Neural progenitor cell (in vitro differentiated cells): ENCODE measurements around the gene ABAT. TPM values are rescaled to one million over a fixed set of nuclear protein-coding genes. Genes with fewer than 3 reads are reported as not detected.

ENCODE experiments used
- DNase-seq: peaks from one replicate; pipeline ENCODE4 v3.0.0-alpha.2; 2016; ENCODE audit warnings: low spot score
- H2AFZ ChIP-seq: fragments of 200-600 bp; sonication (generic); replicated peaks from 2 replicates; pipeline ENCODE4 v1.6.1; 2016; ENCODE audit warnings: antibody characterized with exemption
- H3F3A ChIP-seq: fragments of 200-600 bp; sonication (generic); 2 replicates; pipeline ENCODE4 v1.6.1; 2016; ENCODE audit warnings: antibody characterized with exemption, low read depth
- H3K27ac ChIP-seq: fragments of 200-600 bp; sonication (generic); 2 replicates; pipeline ENCODE4 v1.5.1; 2016; ENCODE audit warnings: mild to moderate bottlenecking
- H3K27me3 ChIP-seq: fragments of 200-600 bp; sonication (generic); 2 replicates; pipeline ENCODE4 v1.6.1; 2016; ENCODE audit warnings: mild to moderate bottlenecking, moderate library complexity
- H3K36me3 ChIP-seq: fragments of 200-600 bp; sonication (generic); 2 replicates; pipeline ENCODE4 v1.5.1; 2016
- H3K4me1 ChIP-seq: fragments of 200-600 bp; sonication (generic); 2 replicates; pipeline ENCODE4 v1.6.1; 2016; ENCODE audit warnings: mixed run types
- H3K4me2 ChIP-seq: fragments of 200-600 bp; sonication (generic); 2 replicates; pipeline ENCODE4 v1.6.1; 2016
- H3K4me3 ChIP-seq: fragments of 200-600 bp; sonication (generic); 2 replicates; pipeline ENCODE4 v1.5.1; 2016
- H3K79me2 ChIP-seq: fragments of 200-600 bp; sonication (generic); 2 replicates; pipeline ENCODE4 v1.6.1; 2016; ENCODE audit warnings: low read depth
- H3K9ac ChIP-seq: fragments of 200-600 bp; sonication (generic); 2 replicates; pipeline ENCODE4 v1.6.1; 2016
- H3K9me3 ChIP-seq: fragments of 200-600 bp; sonication (generic); 2 replicates; pipeline ENCODE4 v1.5.1; 2016; ENCODE audit warnings: low read depth
- H4K20me1 ChIP-seq: fragments of 200-600 bp; sonication (generic); 2 replicates; pipeline ENCODE4 v1.6.1; 2016; ENCODE audit warnings: low read depth
- H3K27ac Mint-ChIP-seq: 3 replicates; pipeline ENCODE4 v1.8.0; 2021; ENCODE audit warnings: mixed read lengths
- H3K27me3 Mint-ChIP-seq: 2 replicates; pipeline ENCODE4 v1.8.0; 2022; ENCODE audit warnings: low read depth, mild to moderate bottlenecking, inconsistent platforms, moderate library complexity, mixed read lengths; ENCODE audit not compliant: insufficient read depth
- H3K36me3 Mint-ChIP-seq: 3 replicates; pipeline ENCODE4 v1.8.0; 2021; ENCODE audit warnings: mixed read lengths
- H3K4me1 Mint-ChIP-seq: 3 replicates; pipeline ENCODE4 v1.8.0; 2021; ENCODE audit warnings: mixed read lengths
- H3K4me3 Mint-ChIP-seq: 3 replicates; pipeline ENCODE4 v1.8.0; 2021; ENCODE audit warnings: mild to moderate bottlenecking, moderate library complexity, mixed read lengths
- H3K9me3 Mint-ChIP-seq: 3 replicates; pipeline ENCODE4 v1.8.0; 2020; ENCODE audit warnings: mixed read lengths
- EZH2 ChIP-seq: fragments of 200-600 bp; sonication (generic); IDR thresholded peaks from 2 replicates; pipeline ENCODE4 v1.6.1; 2017; ENCODE audit warnings: antibody characterized with exemption, mild to moderate bottlenecking, moderate library complexity
- EZH2phosphoT487 ChIP-seq: fragments of 200-600 bp; sonication (generic); IDR thresholded peaks from 2 replicates; pipeline ENCODE4 v1.6.1; 2017; ENCODE audit warnings: antibody characterized with exemption
- total RNA-seq: library from RNA; depleted of rRNA; stranded (reverse); fragments of >200 nt; gene quantifications from 2 replicates; pipeline ENCODE4 v1.2.3, GENCODE V29; 2015; ENCODE audit warnings: low replicate concordance
- TF ChIP-seq, protein P1 (sequence below): fragments of 200-600 bp; sonication (generic); IDR thresholded peaks from 2 replicates; pipeline ENCODE4 v1.5.1; 2017; ENCODE audit warnings: antibody characterized with exemption, mild to moderate bottlenecking

Gene ABAT
- total RNA-seq, 1 donor from 2014 or later: 7.3 TPM

DNA sequence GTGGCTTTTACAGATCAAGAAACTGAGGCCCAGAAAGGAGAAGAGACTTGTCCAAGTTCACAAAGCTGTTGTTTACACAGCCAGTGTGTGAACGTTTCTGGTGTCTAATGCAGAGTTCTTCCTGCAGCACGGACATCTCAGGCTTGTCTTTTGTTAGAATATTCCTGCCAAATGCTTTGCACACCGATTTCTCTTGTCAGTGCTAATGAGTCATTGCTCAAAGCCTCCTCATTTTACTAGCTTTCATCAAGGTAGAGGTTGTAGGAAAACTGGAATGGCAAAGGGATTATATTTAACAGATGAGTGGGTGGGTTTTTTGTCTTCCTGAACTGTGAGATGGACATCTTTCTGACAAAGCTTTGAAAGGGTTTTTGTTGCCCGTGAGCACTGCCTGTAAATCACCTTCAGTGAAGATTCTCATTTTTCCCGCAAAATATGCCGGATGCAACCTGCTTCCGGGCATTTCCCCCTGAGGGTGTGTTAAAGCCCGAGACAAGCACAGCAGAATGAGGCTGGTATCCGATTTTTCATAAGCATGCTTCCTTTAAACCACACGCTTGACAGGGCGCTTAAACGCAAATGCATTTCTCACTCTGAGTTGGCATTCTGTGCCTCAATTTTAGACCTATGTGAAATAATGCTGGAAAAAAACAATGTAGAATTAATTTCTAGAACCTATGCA is 137.9 kb downstream of the ABAT start:
- Histone ChIP-seq H3K4me3 (no peak overlapping the region), H3K9ac (no peak overlapping the region), H3K79me2 (no peaks in the 10 kb centered on the region), H3F3A (peaks cover 4% of the 10 kb centered on the region), H2AFZ (no peak overlapping the region), H3K4me1 (no peaks in the 10 kb centered on the region), H3K9me3 (no peaks in the 10 kb centered on the region), H3K4me2 (no peak overlapping the region), H4K20me1 (no peaks in the 10 kb centered on the region), H3K27ac (no peak overlapping the region), H3K36me3 (no peaks in the 10 kb centered on the region), H3K27me3 (no peaks in the 10 kb centered on the region)
- H3K4me1 Mint-ChIP-seq: no peaks in the 10 kb centered on the region
- no peaks in the 10 kb centered on the region for H3K27me3 Mint-ChIP-seq
- no peaks in the 10 kb centered on the region for H3K9me3 Mint-ChIP-seq
- no peak overlapping the region for H3K4me3 Mint-ChIP-seq
- no peak overlapping the region for H3K27ac Mint-ChIP-seq
- H3K36me3 Mint-ChIP-seq: peaks cover 31% of the 10 kb centered on the region
- DNase-seq: no peak
- no peak for TF ChIP-seq EZH2
- TF ChIP-seq, protein P1, sequence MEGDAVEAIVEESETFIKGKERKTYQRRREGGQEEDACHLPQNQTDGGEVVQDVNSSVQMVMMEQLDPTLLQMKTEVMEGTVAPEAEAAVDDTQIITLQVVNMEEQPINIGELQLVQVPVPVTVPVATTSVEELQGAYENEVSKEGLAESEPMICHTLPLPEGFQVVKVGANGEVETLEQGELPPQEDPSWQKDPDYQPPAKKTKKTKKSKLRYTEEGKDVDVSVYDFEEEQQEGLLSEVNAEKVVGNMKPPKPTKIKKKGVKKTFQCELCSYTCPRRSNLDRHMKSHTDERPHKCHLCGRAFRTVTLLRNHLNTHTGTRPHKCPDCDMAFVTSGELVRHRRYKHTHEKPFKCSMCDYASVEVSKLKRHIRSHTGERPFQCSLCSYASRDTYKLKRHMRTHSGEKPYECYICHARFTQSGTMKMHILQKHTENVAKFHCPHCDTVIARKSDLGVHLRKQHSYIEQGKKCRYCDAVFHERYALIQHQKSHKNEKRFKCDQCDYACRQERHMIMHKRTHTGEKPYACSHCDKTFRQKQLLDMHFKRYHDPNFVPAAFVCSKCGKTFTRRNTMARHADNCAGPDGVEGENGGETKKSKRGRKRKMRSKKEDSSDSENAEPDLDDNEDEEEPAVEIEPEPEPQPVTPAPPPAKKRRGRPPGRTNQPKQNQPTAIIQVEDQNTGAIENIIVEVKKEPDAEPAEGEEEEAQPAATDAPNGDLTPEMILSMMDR: no peak
- no peak for TF ChIP-seq EZH2phosphoT487

DNA sequence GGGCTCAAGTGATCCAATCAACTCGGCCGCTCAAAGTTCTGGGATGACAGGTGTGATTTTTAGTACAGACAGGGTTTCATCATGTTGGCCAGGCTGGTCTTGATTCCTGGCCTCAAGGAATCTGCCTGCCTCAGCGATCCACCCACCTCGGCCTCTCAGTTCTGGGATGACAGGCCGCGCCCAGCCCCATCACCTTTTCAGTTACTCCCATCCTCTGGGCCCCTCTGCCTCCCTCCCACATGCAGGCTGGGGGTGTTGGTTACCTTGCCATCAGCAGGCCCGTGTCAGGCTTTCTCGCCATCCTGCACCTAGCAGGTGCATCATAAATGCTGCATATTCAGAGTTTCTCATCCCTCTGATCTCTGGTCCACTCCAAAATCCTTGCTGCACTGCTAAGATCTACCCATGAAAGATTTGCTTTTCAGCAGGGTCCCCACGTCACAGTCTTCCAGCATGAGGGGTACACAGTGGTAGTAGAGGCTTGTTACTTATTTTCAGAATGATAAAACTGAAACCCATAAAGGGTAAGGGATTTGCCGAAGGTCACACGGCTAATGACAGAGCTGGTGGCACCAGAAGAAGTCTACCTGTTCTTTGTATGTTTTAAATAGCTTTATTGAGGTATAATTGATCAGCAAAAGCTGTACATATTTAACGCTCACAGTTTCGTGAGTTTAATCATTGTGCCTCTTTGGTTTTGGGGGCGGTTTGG is 139.8 kb downstream of the ABAT start:
- Mint-ChIP-seq H3K27ac (no peak overlapping the region), H3K36me3 (peaks cover 32% of the 10 kb centered on the region), H3K27me3 (no peaks in the 10 kb centered on the region), H3K9me3 (no peaks in the 10 kb centered on the region), H3K4me1 (peaks cover 7% of the 10 kb centered on the region), H3K4me3 (no peak overlapping the region)
- no peaks in the 10 kb centered on the region for H4K20me1 ChIP-seq
- no peak overlapping the region for H3K9ac ChIP-seq
- no peaks in the 10 kb centered on the region for H3K4me1 ChIP-seq
- H3K36me3 ChIP-seq: no peaks in the 10 kb centered on the region
- no peak for TF ChIP-seq EZH2phosphoT487
- TF ChIP-seq, protein P1: no peak
- no peak for TF ChIP-seq EZH2
- no peak overlapping the region for H3K27ac ChIP-seq
- no peak overlapping the region for H2AFZ ChIP-seq
- DNase-seq: no peak
- peaks cover 4% of the 10 kb centered on the region for H3F3A ChIP-seq
- H3K27me3 ChIP-seq: no peaks in the 10 kb centered on the region
- H3K4me3 ChIP-seq: no peak overlapping the region
- no peaks in the 10 kb centered on the region for H3K79me2 ChIP-seq
- no peak overlapping the region for H3K4me2 ChIP-seq
- no peaks in the 10 kb centered on the region for H3K9me3 ChIP-seq

DNA sequence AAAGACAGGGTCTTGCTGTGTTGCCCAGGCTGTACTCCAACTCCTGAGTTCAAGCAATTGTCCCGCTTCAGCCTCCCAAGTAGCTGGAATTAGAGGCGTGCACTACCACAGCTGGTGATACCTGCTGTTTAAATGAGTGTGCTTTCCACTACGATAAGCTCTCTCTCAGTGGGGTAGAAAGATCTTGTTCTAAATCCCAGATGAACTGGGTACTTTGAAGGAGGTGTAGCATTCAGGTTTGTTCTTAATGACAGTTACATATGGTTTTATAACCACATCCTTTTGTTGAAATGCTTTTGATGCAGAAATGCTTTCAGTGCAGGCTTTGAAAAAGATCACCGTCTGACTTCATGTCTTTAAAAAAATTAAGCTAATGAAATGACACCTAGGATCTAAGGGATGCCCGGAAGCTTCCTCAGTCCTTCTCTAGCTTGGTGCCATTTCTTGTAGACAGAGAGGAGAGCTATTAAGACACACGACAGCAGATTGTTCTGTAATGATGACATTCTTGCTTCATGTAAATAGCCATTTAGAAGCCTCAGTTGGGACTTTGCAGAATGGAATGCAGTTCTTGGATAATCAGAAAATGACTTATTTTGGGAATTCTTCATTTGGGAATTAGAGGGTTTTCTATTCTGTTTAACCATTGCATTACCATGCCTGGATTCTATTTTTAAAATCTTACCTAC is 142.7 kb downstream of the ABAT start:
- Mint-ChIP-seq H3K4me1 (peaks cover 11% of the 10 kb centered on the region), H3K9me3 (no peaks in the 10 kb centered on the region), H3K4me3 (no peak overlapping the region), H3K27me3 (peaks cover 2% of the 10 kb centered on the region), H3K36me3 (peaks cover 43% of the 10 kb centered on the region), H3K27ac (no peak overlapping the region)
- H3F3A ChIP-seq: peaks cover 4% of the 10 kb centered on the region
- H4K20me1 ChIP-seq: no peaks in the 10 kb centered on the region
- no peaks in the 10 kb centered on the region for H3K79me2 ChIP-seq
- no peaks in the 10 kb centered on the region for H3K9me3 ChIP-seq
- no peak overlapping the region for H3K9ac ChIP-seq
- no peaks in the 10 kb centered on the region for H3K27me3 ChIP-seq
- H3K27ac ChIP-seq: no peak overlapping the region
- no peak overlapping the region for H2AFZ ChIP-seq
- no peak for DNase-seq
- no peak overlapping the region for H3K4me2 ChIP-seq
- TF ChIP-seq, protein P1: no peak
- no peak for TF ChIP-seq EZH2
- TF ChIP-seq EZH2phosphoT487: no peak
- H3K4me3 ChIP-seq: no peak overlapping the region
- H3K4me1 ChIP-seq: no peaks in the 10 kb centered on the region
- no peaks in the 10 kb centered on the region for H3K36me3 ChIP-seq
